Neural crest cell (in vitro differentiated cells): ENCODE data around the gene TJP3. TPM values are rescaled to one million over a fixed set of nuclear protein-coding genes. Genes with fewer than 3 reads are reported as not detected.

Source experiments
- DNase-seq: peaks from one replicate; pipeline ENCODE4 v3.0.0; 2021; ENCODE audit warnings: low read depth, mixed read lengths, low spot score
- H3K27ac Mint-ChIP-seq: one replicate; pipeline ENCODE4 v1.8.0; 2021; ENCODE audit warnings: mild to moderate bottlenecking, mixed read lengths; ENCODE audit not compliant: unreplicated experiment
- H3K27me3 Mint-ChIP-seq: 2 replicates; pipeline ENCODE4 v1.8.0; 2021; ENCODE audit warnings: low read depth, mild to moderate bottlenecking, mixed read lengths
- H3K36me3 Mint-ChIP-seq: 2 replicates; pipeline ENCODE4 v1.8.0; 2021; ENCODE audit warnings: low read depth, mild to moderate bottlenecking, mixed read lengths
- H3K4me1 Mint-ChIP-seq: 2 replicates; pipeline ENCODE4 v1.8.0; 2021; ENCODE audit warnings: mixed read lengths
- H3K4me3 Mint-ChIP-seq: one replicate; pipeline ENCODE4 v1.8.0; 2021; ENCODE audit warnings: mild to moderate bottlenecking, mixed read lengths
- H3K9me3 Mint-ChIP-seq: 2 replicates; pipeline ENCODE4 v1.8.0; 2021; ENCODE audit warnings: mixed read lengths
- total RNA-seq: library from RNA; stranded (reverse); gene quantifications from 2 replicates; pipeline ENCODE4 v1.2.1, GENCODE V29; 2021
- TF ChIP-seq, protein P1 (sequence below): fragments of 200-600 bp; sonication (generic); conservative IDR thresholded peaks from 2 replicates; pipeline ENCODE4 v1.5.0; 2021; ENCODE audit warnings: antibody characterized with exemption, mild to moderate bottlenecking

The TJP3 gene
- total RNA-seq, 1 donor from 2014 or later: not detected

DNA sequence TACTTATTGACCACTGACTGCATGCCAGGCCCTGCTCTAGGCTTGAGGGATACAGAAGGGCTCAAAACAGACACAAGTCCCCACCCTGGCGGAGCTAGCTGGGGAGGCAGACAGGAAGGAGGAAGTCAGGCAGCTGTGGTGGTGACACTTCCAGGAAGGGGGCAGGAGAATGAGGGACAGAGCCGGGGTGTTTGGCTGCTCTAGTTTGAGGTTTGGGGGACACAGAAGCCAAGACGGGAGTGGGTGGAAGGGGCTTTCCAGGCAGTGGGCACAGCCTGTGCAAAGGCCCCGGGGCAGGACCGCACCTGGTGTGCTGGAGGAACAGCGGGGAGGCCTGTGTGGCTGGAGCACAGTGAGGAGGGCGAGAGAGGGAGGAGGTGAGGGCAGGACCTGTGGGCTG is 58.3 kb downstream of the TJP3 start:
- Mint-ChIP-seq H3K4me1 (peaks cover 14% of the 10 kb centered on the region), H3K27me3 (peaks cover 2% of the 10 kb centered on the region), H3K27ac (peak overlapping the region; percentile 75), H3K36me3 (peaks cover 3% of the 10 kb centered on the region), H3K4me3 (no peak overlapping the region), H3K9me3 (no peaks in the 10 kb centered on the region)
- no peak for DNase-seq
- TF ChIP-seq, protein P1, sequence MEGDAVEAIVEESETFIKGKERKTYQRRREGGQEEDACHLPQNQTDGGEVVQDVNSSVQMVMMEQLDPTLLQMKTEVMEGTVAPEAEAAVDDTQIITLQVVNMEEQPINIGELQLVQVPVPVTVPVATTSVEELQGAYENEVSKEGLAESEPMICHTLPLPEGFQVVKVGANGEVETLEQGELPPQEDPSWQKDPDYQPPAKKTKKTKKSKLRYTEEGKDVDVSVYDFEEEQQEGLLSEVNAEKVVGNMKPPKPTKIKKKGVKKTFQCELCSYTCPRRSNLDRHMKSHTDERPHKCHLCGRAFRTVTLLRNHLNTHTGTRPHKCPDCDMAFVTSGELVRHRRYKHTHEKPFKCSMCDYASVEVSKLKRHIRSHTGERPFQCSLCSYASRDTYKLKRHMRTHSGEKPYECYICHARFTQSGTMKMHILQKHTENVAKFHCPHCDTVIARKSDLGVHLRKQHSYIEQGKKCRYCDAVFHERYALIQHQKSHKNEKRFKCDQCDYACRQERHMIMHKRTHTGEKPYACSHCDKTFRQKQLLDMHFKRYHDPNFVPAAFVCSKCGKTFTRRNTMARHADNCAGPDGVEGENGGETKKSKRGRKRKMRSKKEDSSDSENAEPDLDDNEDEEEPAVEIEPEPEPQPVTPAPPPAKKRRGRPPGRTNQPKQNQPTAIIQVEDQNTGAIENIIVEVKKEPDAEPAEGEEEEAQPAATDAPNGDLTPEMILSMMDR: no peak

- DNase-seq: no peak
- H3K36me3 Mint-ChIP-seq: peaks cover 3% of the 10 kb centered on the region
- H3K9me3 Mint-ChIP-seq: no peaks in the 10 kb centered on the region
- H3K4me1 Mint-ChIP-seq: peaks cover 9% of the 10 kb centered on the region
- no peak overlapping the region for H3K4me3 Mint-ChIP-seq
- H3K27ac Mint-ChIP-seq: no peak overlapping the region
- H3K27me3 Mint-ChIP-seq: peaks cover 2% of the 10 kb centered on the region
- TF ChIP-seq, protein P1: no peak
Observed at GRCh38 chr19:3767050-3767449, 58.9 kb downstream of the TJP3 start.

DNA sequence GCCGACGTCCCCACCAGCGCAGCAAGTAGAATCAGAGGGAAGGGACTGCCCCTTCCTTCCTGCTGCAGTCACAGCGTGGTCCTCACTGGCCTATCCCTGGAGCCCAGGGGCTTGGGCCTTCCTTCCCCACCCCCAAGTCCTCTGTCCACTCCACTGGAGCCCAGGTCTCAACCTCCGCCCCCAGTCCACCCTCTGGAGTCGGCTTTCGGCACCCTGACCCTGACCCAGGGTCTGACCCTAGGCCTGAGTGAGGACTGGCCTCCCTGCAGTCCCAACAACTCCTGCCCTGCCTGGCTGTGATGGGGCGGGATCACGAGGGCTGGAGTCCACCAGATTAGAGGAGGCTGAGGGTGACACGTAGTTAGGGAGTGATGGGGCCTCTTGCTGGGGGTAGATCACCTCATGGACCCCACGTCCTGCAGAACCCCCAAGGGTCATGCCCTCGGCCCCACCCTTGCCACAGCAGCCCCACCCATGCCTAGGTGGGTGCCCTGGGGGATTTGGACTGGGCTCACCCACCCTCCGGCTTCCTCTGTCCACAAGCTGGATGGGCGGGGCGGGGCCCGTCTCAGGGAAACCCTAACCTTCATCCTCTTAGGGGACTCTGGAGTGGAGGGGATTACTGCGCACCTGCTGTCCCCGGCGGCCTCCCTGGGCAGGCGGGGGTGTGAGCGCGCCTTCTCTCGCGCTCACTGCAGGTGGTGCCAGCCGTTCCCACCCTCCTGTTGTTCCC is 60.0 kb downstream of the TJP3 start:
- Mint-ChIP-seq H3K27ac (no peak overlapping the region), H3K4me1 (peaks cover 2% of the 10 kb centered on the region), H3K36me3 (no peaks in the 10 kb centered on the region), H3K4me3 (no peak overlapping the region), H3K9me3 (no peaks in the 10 kb centered on the region), H3K27me3 (no peaks in the 10 kb centered on the region)
- TF ChIP-seq, protein P1: no peak
- no peak for DNase-seq

GRCh38 chr19:3768748-3769099 is 60.5 kb downstream of the TJP3 start:
- no peaks in the 10 kb centered on the region for H3K4me1 Mint-ChIP-seq
- TF ChIP-seq, protein P1: no peak
- no peak overlapping the region for H3K27ac Mint-ChIP-seq
- H3K27me3 Mint-ChIP-seq: no peaks in the 10 kb centered on the region
- no peak overlapping the region for H3K4me3 Mint-ChIP-seq
- no peaks in the 10 kb centered on the region for H3K36me3 Mint-ChIP-seq
- H3K9me3 Mint-ChIP-seq: no peaks in the 10 kb centered on the region
- no peak for DNase-seq

DNA sequence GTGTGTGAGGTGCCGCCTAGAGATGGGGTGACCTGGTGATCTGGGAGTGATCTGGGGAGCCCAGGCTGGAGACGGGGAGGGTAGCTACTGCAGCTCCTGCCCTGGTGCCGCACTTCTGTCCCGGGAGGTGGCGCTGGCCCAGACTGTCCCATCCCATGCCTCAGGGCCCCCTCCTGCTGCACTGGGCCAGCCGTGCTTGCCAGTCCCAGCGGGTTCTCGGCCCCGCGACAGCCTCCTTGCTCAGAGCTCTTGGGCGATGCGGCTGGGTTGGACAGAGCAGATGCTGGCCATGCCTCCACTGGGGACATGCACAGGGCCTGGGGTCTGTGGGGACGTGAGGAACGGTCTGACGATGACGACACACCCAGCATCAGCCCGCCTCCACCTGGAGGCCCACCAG is 61.3 kb downstream of the TJP3 start:
- TF ChIP-seq, protein P1: no peak
- H3K9me3 Mint-ChIP-seq: no peaks in the 10 kb centered on the region
- no peak overlapping the region for H3K4me3 Mint-ChIP-seq
- DNase-seq: no peak
- H3K4me1 Mint-ChIP-seq: no peaks in the 10 kb centered on the region
- H3K36me3 Mint-ChIP-seq: no peaks in the 10 kb centered on the region
- H3K27ac Mint-ChIP-seq: no peak overlapping the region
- H3K27me3 Mint-ChIP-seq: no peaks in the 10 kb centered on the region
